Stimulated activated CD4-positive, alpha-beta T cell treated with anti-CD3 and anti-CD28 coated beads, Interleukin-15, amount 100 ng/mL, for 1 hour (primary cell): ENCODE measurements around the gene DOLPP1.
A peak's percentile ranks its signal among the peaks of the same experiment; 100 is the strongest.
"Not testable (repeated sequence)": the region's sequence is repeated elsewhere in the genome, so short reads cannot be mapped to it uniquely, and the experiment has no call there.

ENCODE experiments used
- DNase-seq, 2 donors: peaks; one replicate each; pipeline ENCODE4 v3.0.0-alpha.2; 2020; ENCODE audit warnings: low read depth in 1 of 2, low spot score in 1 of 2

The DOLPP1 gene

GRCh38 chr9:129109952-129110739, 29.2 kb downstream of the DOLPP1 start:
- DNase-seq: no peak

- peak; percentile 93 to 95 for DNase-seq
Measured at GRCh38 chr9:129110740-129111527, 30.0 kb downstream of the DOLPP1 start, which contains the start of the genes CRAT and PTPA. Gene CRAT, minus strand, starts transcription at chr9:129110793. Its CDS starts 284 bp downstream, at chr9:129110509. Gene PTPA, plus strand, starts transcription at chr9:129111415. Its CDS starts 186 bp downstream, at chr9:129111601.

- peak in 1 of 2 donors; percentile 11 for DNase-seq
Measured at GRCh38 chr9:129111528-129112151, 30.7 kb downstream of the DOLPP1 start.

- DNase-seq: not testable (repeated sequence)
Measured at GRCh38 chr9:129112526-129112925, 31.6 kb downstream of the DOLPP1 start.

- no peak for DNase-seq
Measured at GRCh38 chr9:129113645-129114304, 32.9 kb downstream of the DOLPP1 start.

GRCh38 chr9:129118799-129119198, 37.9 kb downstream of the DOLPP1 start:
- no peak for DNase-seq

GRCh38 chr9:129121483-129121882, 40.6 kb downstream of the DOLPP1 start:
- DNase-seq: no peak

GRCh38 chr9:129122133-129122532, 41.2 kb downstream of the DOLPP1 start:
- no peak for DNase-seq

GRCh38 chr9:129122976-129123375, 42.1 kb downstream of the DOLPP1 start:
- not testable (repeated sequence) for DNase-seq

- DNase-seq: no peak
Measured at GRCh38 chr9:129124506-129125069, 43.7 kb downstream of the DOLPP1 start.

- no peak for DNase-seq
Measured at GRCh38 chr9:129125478-129125877, 44.6 kb downstream of the DOLPP1 start.

- no peak for DNase-seq
Measured at GRCh38 chr9:129126749-129127618, 46.1 kb downstream of the DOLPP1 start.

GRCh38 chr9:129128689-129129088, 47.8 kb downstream of the DOLPP1 start:
- DNase-seq: no peak

- DNase-seq: not testable (repeated sequence)
Measured at GRCh38 chr9:129130271-129130670, 49.4 kb downstream of the DOLPP1 start.

GRCh38 chr9:129130791-129131190, 49.9 kb downstream of the DOLPP1 start:
- no peak for DNase-seq

- peak; percentile 72 to 75 for DNase-seq
Measured at GRCh38 chr9:129131300-129132145, 50.6 kb downstream of the DOLPP1 start.

- DNase-seq: no peak
Measured at GRCh38 chr9:129133082-129133481, 52.2 kb downstream of the DOLPP1 start.

GRCh38 chr9:129135476-129135875, 54.6 kb downstream of the DOLPP1 start:
- no peak for DNase-seq
